RPMI7951 (cell line): ENCODE measurements around the gene TTLL5. TPM values are rescaled to one million over a fixed set of nuclear protein-coding genes. Genes with fewer than 3 reads are reported as not detected.

Experiments
- DNase-seq: peaks from one replicate; pipeline ENCODE4 v3.0.0-alpha.2; 2012; ENCODE audit warnings: low read depth
- total RNA-seq: library from RNA; depleted of rRNA; stranded (reverse); fragments of >200 nt; shearing (Covaris generic); gene quantifications from 2 replicates; pipeline ENCODE4 v1.2.3, GENCODE V29; 2014; rRNA removed

The TTLL5 gene
- 16.2 and 20.2 TPM in 2 replicates for total RNA-seq

DNA sequence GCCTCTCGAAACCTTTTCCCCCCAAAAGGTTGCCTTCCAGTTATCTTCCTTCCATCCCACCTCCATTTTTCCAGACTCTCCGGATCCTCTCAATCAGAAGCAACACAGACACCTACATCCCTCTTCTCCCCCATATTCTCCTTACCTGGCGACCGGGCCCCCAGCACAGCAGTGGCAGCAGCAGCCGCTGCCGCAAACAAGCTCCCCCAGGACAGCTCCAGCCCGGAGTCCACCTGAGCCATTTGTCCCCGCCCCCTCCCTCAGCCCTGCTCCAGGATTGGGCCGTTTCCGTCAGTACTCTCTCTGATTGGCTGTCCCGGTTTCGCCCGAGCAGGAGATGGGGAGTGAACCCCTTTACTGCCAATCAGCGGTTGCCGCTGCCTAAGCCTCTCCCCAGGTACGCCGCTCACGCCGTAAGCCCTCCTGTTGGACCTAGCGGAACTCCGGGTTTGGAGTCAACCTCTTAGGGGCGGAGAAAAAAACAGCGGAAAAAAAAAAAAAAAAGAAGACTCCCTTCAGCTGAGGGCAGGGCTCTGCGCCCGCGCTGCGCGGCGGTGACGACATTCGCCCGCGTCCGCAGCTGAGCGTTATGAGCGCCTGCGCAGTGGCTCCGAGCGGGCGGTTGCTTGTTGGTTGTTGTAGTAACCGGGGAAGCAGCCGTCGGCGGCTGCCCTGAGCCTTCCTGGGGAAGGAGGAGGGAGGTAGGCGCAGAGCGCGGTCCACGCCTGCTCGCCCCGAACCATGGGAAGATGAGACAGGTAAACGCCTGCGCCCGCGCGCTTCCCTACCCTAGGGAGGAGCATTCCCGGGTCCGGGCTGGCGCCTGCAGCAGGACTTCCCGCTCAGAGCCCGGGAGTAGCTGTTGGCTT lies at the start of gene TTLL5, which contains the start of gene ERG28:
Gene TTLL5 (plus strand): TSS at position 617 of the 869 bp plus-strand sequence. CDS start 1,904 bp downstream, outside the sequence.
Gene ERG28 (minus strand): TSS at position 247 of the 869 bp plus-strand sequence. CDS start 3,374 bp downstream, outside the sequence.
- DNase-seq, result peak; percentile 96

DNA sequence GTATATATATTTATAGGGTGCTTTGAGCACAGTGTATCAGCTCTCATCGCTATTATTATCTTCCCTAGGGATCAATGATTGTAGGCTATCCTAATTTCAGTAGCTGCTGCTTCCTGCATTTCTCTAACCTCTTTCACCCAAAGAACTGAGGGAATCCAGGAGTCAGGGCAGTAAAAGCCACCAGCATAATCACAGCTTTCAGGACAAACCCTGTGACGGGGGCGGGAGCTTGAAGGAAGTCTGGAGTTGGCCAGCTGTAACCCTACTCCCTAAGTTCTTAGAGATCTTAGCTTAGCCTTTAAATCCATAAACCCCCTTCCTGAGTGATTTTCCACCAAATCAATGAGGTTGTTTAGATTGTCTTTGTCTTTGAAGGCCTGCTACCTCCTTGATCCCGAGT lies 48.9 kb upstream of the TTLL5 start:
- DNase-seq, result no peak

- DNase-seq, result no peak
Measured at GRCh38 chr14:75614179-75614578, 46.9 kb upstream of the TTLL5 start.

DNA sequence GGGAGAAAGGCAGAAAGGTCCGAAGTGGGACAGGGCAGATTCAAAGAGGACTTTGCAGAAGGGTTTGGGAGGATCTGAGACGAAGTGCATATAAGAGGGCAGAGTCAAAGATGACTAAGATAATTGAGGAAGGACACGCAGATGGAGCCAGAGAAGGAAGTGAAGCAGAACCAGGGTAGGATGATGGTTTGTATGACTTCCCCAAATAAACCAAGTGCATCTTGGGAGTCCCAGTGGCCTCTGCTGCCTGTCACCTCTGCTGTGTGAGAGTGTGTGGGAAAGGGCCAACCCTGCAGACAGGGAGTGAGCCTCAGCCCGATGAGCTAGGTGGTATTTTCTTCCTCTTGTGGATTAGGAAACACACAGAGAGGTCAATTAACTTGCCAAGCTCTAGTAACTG lies 45.8 kb upstream of the TTLL5 start:
- DNase-seq, result no peak

DNA sequence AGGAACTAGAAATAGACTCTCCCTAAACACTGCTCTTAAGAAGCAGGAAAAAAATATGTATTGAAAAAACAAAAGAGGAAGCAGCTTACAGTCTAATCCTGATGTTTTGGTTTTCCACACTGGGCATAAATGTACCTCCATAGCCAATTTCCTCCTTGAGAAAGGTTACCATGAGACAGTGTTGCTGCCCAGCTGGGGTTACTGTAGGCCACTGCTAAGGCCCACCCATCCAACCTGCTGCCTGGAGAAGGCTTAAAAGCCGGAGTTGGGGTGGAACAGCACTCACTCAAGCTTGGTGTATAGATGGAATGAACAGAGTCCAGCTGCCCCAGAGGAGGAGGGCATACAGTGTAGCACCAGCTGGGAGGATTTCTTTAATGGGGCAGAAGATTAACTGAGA lies 41.5 kb upstream of the TTLL5 start:
- DNase-seq, result no peak

DNA sequence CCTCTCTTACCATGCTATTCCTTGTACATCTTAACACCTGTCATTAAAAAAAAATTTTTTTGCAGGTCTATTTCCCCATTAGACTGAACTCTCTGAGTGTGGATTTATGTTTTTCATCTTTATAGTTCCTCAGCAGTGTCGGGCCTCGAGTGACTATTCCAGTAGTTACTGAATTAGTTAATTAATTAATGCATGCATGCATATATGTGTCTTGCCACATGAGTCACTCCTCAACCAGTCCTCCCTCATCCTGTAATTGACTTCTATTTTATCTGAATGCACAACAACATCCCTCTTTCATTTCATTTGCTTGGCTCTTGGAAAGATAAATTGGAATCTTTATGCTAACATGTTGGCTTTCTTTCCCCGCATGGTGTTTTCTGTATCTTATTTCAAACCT lies 36.0 kb upstream of the TTLL5 start:
- DNase-seq, result no peak

DNA sequence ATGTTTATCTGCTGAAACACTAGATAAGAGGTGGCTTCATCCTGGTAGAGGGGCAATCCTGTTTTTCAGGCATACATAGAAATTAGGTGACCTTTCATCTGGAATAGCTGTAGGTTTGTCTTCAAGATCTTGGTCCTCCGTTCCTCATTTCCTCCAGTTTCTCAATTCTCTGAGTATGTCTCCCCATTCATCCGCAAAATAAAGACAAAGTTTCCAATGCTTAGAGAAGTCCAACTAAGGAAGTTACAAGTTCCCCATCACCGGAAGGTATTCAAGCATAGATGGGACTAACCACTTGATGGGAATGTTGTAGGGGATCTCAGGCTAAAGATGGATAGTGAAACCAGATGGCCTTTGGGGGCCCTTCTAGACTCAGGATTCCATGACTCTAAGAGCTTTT lies 34.6 kb upstream of the TTLL5 start:
- no peak for DNase-seq

DNA sequence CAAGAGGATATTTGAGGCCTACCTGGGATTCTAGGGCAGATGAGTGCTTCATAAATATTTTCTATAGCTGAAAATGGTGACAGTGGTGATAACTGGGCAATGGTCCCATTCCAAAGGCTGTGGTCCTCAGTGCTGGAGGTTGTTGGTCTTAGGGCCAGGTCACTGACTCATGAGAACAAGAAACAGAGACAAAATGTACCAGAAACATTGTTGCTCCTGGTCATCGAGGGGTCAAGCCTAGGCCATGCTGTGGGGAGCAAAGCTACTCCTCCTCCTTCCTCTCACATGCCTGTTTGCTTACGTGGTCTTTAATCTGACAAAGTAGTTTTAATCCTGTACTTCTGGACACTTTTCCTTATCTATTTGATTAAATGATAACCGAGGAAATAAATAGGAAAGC lies 34.2 kb upstream of the TTLL5 start:
- no peak for DNase-seq

DNA sequence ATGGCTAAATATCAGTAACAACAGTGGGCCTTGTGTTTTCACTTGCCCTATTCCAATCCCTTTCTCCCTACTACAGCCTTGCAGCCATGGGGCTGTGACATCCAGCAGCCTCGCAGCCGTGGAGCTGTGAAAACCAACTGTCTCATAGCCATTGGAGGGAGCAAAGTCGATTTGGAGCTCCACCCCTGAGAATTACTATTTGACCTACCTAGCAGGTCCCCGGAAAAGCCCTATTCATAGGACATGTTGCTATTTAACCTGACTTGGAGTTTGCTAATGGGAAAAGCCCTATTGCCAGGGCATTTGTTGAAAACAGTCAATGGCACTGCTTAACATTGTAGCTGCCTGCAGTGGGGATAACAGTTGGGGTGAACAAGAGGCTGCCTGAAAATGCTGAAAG lies 33.6 kb upstream of the TTLL5 start:
- no peak for DNase-seq

DNA sequence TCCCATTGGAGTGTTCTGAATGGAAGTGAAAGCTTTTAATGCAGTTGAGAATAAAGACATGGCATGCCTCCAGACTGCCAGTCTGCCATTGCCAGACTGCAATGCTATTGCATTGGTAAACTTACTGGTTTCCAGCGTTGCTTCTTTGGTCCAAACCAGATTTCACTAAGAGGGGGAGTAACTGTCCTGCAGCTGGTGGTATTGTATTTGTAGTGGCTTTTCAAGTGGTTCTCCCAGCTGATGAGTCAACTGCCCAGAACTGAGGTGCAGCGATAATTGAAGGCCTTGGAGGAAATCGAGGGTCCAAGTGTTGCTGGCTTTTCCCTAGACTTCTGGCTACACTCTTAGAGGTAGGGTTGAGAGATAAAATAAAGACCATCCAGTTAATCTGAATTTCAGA lies 32.2 kb upstream of the TTLL5 start:
- peak; percentile 59 for DNase-seq

DNA sequence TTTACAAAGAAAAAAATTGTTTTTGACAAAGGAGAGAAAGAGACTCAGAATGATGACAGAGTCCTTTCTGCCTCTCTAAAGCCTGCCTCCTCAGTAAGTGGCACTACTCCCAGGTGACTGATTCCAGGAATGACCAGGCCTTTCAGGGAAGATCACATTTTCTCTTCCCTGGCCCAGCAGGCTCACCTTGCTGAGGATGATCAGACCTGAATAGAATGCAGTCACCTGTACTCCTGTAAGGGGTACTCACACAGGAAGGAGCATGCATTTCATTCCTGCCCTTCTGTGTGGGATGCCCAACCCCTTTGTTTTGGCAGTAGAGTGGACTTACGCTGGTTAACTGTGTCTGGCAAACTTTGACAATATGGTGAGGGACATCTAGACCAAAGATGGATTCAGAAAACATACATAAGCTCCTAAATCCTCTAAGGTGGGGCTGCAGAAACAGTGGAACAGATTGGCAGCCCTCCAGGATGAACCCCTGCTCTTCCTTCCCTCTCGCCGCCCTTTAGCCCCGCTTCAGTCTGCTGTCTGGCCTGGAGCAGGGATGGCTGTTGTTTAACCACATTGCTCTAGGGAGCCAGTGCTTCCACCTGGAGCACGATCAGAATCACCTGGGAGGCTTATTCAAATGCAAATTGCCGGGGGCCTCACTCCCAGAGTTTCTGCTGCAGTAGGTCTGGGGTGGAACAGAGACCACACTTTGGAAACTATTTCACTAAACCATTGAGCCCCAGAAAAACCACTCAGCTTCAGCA lies 30.2 kb upstream of the TTLL5 start:
- DNase-seq, result no peak

DNA sequence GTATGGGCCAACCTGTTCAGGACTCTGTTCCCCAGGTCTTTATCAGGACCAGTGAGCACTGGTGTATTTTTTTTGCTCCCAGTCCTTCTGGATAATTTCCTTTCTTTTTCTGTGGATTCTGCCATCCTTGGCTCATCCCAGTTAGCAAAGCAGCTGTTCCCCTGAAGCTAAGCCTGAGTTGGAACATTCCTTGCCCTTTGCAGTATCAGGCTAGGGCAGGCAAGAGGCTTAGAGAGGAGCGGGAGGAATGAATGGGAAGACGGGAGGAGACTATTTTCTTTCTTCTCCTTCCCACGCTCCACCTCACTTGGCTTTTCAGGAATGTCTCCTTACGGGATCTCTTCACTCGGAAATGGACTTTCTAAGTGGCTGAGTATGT lies 29.6 kb upstream of the TTLL5 start:
- no peak for DNase-seq

- peak; percentile 18 for DNase-seq
Measured at GRCh38 chr14:75634848-75635247, 26.2 kb upstream of the TTLL5 start.

- peak; percentile 85 for DNase-seq
Measured at GRCh38 chr14:75636100-75636692, 24.9 kb upstream of the TTLL5 start.

GRCh38 chr14:75640876-75641275 lies 20.2 kb upstream of the TTLL5 start:
- no peak for DNase-seq

DNA sequence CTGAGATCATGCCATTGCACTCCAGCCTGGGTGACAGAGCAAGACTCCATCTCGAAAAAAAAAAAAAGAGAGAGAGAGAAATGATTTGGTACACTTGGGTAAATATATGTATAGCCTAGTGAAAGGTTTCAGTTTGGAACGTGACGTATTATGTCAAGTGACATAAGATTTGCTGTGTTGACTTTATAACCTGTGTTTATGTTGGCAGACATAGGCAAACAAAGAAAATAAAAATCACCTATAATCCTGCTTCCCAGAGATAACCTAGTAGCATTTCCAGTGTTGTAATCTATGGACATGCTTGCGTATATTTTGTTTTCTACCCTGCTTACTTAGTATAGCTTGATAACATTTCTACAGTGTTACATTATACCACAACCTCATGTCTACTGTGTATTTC lies 17.1 kb upstream of the TTLL5 start:
- no peak for DNase-seq

GRCh38 chr14:75645056-75645455 lies 16.0 kb upstream of the TTLL5 start:
- DNase-seq, result no peak

DNA sequence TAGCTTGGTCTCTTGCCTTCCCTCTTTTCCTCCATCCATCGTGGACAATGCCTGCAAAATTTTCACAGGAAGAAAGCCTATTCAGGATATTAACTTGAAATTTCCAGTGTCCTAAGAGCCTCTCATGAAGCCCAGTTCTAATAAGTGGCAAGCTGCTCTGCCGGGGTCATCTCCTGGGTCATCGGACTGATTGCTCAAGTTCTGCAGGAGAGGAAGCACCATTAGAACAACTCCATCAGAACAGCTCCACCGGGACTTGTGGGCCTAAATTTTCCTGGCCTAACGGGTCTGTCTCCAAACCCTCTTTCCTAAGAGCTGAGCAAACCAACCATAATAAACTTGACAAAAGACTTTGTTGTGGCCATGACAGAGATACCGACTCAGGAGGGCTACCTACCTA lies 14.3 kb upstream of the TTLL5 start:
- no peak for DNase-seq

GRCh38 chr14:75647640-75648039 lies 13.4 kb upstream of the TTLL5 start:
- DNase-seq, result no peak

DNA sequence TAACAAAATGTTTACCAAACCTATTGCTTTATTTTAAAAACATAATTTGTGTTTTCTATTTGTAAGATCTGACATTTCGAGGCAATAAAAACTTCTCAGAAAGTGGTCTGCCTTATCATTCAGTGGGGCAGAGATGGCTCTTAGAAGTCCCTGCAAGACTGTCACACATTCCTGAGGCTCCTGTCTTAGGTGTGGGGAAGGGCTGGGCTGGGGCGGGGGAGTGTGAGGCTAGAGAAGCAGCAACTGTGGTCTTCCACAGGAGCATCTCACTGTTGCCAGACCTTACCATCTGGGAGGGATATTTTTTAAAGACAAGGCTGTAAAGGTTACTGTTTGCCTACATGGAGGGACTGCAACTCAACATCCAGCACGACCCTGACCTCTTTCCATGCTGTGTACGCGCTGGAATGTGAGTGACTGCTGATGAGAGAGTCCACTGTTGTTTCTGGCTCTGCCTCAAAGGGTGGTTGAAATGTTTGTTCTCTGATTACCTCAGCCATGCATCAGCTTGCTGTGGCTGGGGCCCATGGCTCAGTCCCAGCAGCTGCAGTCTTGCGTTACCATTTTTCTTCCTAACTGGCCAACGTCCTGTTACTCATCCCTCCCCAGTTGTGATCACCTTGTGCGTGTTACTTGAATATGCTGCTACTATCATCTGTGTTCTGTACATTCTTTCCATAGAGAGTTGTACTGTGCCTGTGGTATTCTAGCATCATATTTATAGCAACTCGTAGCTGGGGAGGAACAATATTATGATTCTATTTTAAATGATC lies 12.8 kb upstream of the TTLL5 start:
- DNase-seq, result peak; percentile 95

DNA sequence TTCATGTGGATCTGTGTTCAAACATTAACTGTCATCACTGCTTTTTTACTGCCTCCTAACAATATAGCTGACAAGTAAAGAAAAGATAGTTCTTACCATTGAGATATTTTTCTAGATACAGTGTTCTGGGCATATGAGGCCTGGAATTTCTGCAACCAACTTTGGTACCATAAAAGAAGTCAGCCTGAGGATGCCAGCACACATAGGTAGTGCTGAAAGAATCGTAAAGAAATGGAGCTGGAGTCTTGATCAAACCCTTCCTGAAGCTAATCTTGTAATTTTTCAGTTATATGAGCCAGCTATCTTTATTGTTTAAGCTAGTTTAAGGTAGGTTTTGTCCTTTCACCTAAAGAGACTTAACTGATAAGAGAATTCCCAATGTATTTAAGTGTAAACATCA lies 11.7 kb upstream of the TTLL5 start:
- no peak for DNase-seq

GRCh38 chr14:75649773-75650172 lies 11.3 kb upstream of the TTLL5 start:
- no peak for DNase-seq
